GM23338 (cell line): Measurements from ENCODE around the gene THBS4. TPM values are rescaled to one million over a fixed set of nuclear protein-coding genes. Genes with fewer than 3 reads are reported as not detected.

ENCODE experiments used
- ATAC-seq: fragments of 200-7000 bp; cut with Tn5 transposase; 3 replicates; pipeline ENCODE4 v1.9.1; 2020
- DNase-seq: peaks from one replicate; pipeline ENCODE4 v3.0.0-alpha.2; 2015; ENCODE audit warnings: low spot score
- H2AFZ ChIP-seq: fragments of 200-600 bp; sonication (generic); 2 replicates; pipeline ENCODE4 v1.8.0; 2016; ENCODE audit warnings: antibody characterized with exemption, mild to moderate bottlenecking, moderate library complexity
- H3F3A ChIP-seq: fragments of 200-600 bp; sonication (generic); replicated peaks from 2 replicates; pipeline ENCODE4 v1.8.0; 2017; ENCODE audit warnings: antibody characterized with exemption, mixed run types, low read depth
- H3K27ac ChIP-seq: fragments of 200-600 bp; sonication (generic); 2 replicates; pipeline ENCODE4 v1.6.1; 2016; ENCODE audit warnings: low read depth
- H3K27me3 ChIP-seq: fragments of 200-600 bp; sonication (generic); 2 replicates; pipeline ENCODE4 v1.8.0; 2016; ENCODE audit warnings: mild to moderate bottlenecking, mixed run types, moderate library complexity; ENCODE audit not compliant: insufficient read depth
- H3K36me3 ChIP-seq: fragments of 200-600 bp; sonication (generic); 2 replicates; pipeline ENCODE4 v1.8.0; 2016; ENCODE audit warnings: mild to moderate bottlenecking; ENCODE audit not compliant: insufficient read depth
- H3K4me1 ChIP-seq: fragments of 200-600 bp; sonication (generic); 2 replicates; pipeline ENCODE4 v1.8.0; 2016; ENCODE audit warnings: mild to moderate bottlenecking, moderate library complexity; ENCODE audit not compliant: insufficient read depth
- H3K4me2 ChIP-seq: fragments of 200-600 bp; sonication (generic); 2 replicates; pipeline ENCODE4 v1.7.1; 2017; ENCODE audit warnings: mixed run types
- H3K4me3 ChIP-seq: fragments of 200-600 bp; sonication (generic); 2 replicates; pipeline ENCODE4 v1.6.1; 2016; ENCODE audit warnings: mixed run types
- H3K79me2 ChIP-seq: fragments of 200-600 bp; sonication (generic); replicated peaks from 2 replicates; pipeline ENCODE4 v1.8.0; 2017; ENCODE audit warnings: mild to moderate bottlenecking; ENCODE audit not compliant: insufficient read depth
- H3K9me2 ChIP-seq: fragments of 200-600 bp; sonication (generic); 2 replicates; pipeline ENCODE4 v1.8.0; 2017; ENCODE audit not compliant: insufficient read depth
- H4K20me1 ChIP-seq: fragments of 200-600 bp; sonication (generic); replicated peaks from 2 replicates; pipeline ENCODE4 v1.8.0; 2017; ENCODE audit warnings: mild to moderate bottlenecking; ENCODE audit not compliant: insufficient read depth
- H3K27ac Mint-ChIP-seq: 2 replicates; pipeline ENCODE4 v1.8.0; 2020; ENCODE audit warnings: inconsistent platforms, mild to moderate bottlenecking, moderate library complexity, mixed read lengths
- H3K27me3 Mint-ChIP-seq: 3 replicates; pipeline ENCODE4 v1.8.0; 2022; ENCODE audit warnings: low read depth, mild to moderate bottlenecking, moderate library complexity, mixed read lengths, inconsistent platforms; ENCODE audit not compliant: insufficient read depth, poor library complexity
- H3K36me3 Mint-ChIP-seq: 3 replicates; pipeline ENCODE4 v1.8.0; 2021; ENCODE audit warnings: low read depth, mild to moderate bottlenecking, inconsistent platforms, moderate library complexity, mixed read lengths
- H3K4me1 Mint-ChIP-seq: 3 replicates; pipeline ENCODE4 v1.8.0; 2020; ENCODE audit warnings: mild to moderate bottlenecking, inconsistent platforms, mixed read lengths
- H3K4me3 Mint-ChIP-seq: 3 replicates; pipeline ENCODE4 v1.8.0; 2021; ENCODE audit warnings: moderate library complexity, mild to moderate bottlenecking, inconsistent platforms, mixed read lengths
- H3K9me3 Mint-ChIP-seq: 3 replicates; pipeline ENCODE4 v1.8.0; 2020; ENCODE audit warnings: moderate library complexity, mild to moderate bottlenecking, inconsistent platforms, mixed read lengths
- CREB1 ChIP-seq: fragments of 250-450 bp; sonication (Bioruptor Pico); IDR thresholded peaks from 2 replicates; pipeline ENCODE4 v1.5.0; 2020; ENCODE audit warnings: low read depth, mild to moderate bottlenecking, moderate library complexity
- EZH2 ChIP-seq: fragments of 200-600 bp; sonication (generic); IDR thresholded peaks from one replicate; pipeline ENCODE4 v1.8.0; 2017; ENCODE audit warnings: antibody characterized with exemption, mild to moderate bottlenecking, low read depth; ENCODE audit not compliant: unreplicated experiment
- EZH2phosphoT487 ChIP-seq: fragments of 200-600 bp; sonication (generic); IDR thresholded peaks from one replicate; pipeline ENCODE4 v1.8.1; 2018; ENCODE audit warnings: antibody characterized with exemption; ENCODE audit not compliant: unreplicated experiment
- NANOG ChIP-seq: IDR thresholded peaks from 2 replicates; pipeline ENCODE4 v1.6.1; 2016; ENCODE audit warnings: antibody characterized with exemption, borderline replicate concordance
- POLR2AphosphoS5 ChIP-seq: IDR thresholded peaks from 2 replicates; pipeline ENCODE4 v1.6.1; 2016; ENCODE audit warnings: antibody characterized with exemption, low read depth
- polyA plus RNA-seq: library from polyadenylated mRNA; unstranded; fragments of >200 nt; fragmentation: Nextera tagmentation; extraction: Ambion mirVana; gene quantifications from 2 replicates; pipeline ENCODE4 v1.2.1, GENCODE V29; 2016
- total RNA-seq: library from RNA; depleted of rRNA; stranded (reverse); fragments of >200 nt; shearing (Covaris generic); gene quantifications from 2 replicates; pipeline ENCODE4 v1.2.3, GENCODE V29; 2014
- TF ChIP-seq, protein P1 (sequence below): fragments of 250-450 bp; sonication (Bioruptor Pico); IDR thresholded peaks from 2 replicates; pipeline ENCODE4 v1.5.0; 2020; ENCODE audit warnings: mild to moderate bottlenecking, moderate library complexity

Gene THBS4
- total and polyA plus RNA-seq, 2 experiments from 2014 or later: 14.0 to 23.2 TPM

DNA sequence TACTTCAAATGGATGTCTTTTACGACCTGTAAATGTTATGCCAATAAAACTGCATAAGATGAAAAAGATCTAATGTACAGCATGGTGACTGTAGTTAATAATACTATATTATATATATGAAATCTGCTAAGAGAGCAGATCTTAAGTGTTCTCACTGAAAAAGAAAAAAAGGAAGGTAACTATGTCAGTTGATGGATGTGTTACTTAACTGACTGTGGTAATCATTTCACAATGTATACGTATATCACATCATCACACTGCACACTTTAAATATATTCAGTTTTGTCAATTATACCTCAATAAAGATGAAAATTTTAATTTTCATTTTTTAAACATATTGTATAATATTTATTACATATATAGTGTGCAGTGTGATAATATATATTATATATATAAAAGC is 31.9 kb downstream of the THBS4 start:
- H3K4me3 Mint-ChIP-seq: no peak overlapping the region

More for the DNA sequence above, 31.9 kb downstream of the THBS4 start:
- H3K27ac ChIP-seq: no peak overlapping the region
- Mint-ChIP-seq H3K36me3 (no peaks in the 10 kb centered on the region), H3K4me1 (peaks cover 10% of the 10 kb centered on the region), H3K9me3 (no peaks in the 10 kb centered on the region), H3K27me3 (peaks cover 3% of the 10 kb centered on the region), H3K27ac (no peak overlapping the region)
- H2AFZ ChIP-seq: no peak overlapping the region
- ATAC-seq (no peak), DNase-seq (no peak)
- H3K4me3 ChIP-seq: no peak overlapping the region
- H3K4me2 ChIP-seq: no peak overlapping the region
- peaks cover 20% of the 10 kb centered on the region; the same call in 1 of the 2 replicates for H3K4me1 ChIP-seq
- H3K9me2 ChIP-seq: no peaks in the 10 kb centered on the region
- H3K27me3 ChIP-seq: no peaks in the 10 kb centered on the region
- no peaks in the 10 kb centered on the region for H4K20me1 ChIP-seq
- H3K36me3 ChIP-seq: no peaks in the 10 kb centered on the region
- no peaks in the 10 kb centered on the region for H3K79me2 ChIP-seq
- TF ChIP-seq NANOG (no peak), CREB1 (CRISPR knock-in tag) (no peak), EZH2phosphoT487 (no peak), EZH2 (no peak), POLR2AphosphoS5 (no peak)
- TF ChIP-seq, protein P1, sequence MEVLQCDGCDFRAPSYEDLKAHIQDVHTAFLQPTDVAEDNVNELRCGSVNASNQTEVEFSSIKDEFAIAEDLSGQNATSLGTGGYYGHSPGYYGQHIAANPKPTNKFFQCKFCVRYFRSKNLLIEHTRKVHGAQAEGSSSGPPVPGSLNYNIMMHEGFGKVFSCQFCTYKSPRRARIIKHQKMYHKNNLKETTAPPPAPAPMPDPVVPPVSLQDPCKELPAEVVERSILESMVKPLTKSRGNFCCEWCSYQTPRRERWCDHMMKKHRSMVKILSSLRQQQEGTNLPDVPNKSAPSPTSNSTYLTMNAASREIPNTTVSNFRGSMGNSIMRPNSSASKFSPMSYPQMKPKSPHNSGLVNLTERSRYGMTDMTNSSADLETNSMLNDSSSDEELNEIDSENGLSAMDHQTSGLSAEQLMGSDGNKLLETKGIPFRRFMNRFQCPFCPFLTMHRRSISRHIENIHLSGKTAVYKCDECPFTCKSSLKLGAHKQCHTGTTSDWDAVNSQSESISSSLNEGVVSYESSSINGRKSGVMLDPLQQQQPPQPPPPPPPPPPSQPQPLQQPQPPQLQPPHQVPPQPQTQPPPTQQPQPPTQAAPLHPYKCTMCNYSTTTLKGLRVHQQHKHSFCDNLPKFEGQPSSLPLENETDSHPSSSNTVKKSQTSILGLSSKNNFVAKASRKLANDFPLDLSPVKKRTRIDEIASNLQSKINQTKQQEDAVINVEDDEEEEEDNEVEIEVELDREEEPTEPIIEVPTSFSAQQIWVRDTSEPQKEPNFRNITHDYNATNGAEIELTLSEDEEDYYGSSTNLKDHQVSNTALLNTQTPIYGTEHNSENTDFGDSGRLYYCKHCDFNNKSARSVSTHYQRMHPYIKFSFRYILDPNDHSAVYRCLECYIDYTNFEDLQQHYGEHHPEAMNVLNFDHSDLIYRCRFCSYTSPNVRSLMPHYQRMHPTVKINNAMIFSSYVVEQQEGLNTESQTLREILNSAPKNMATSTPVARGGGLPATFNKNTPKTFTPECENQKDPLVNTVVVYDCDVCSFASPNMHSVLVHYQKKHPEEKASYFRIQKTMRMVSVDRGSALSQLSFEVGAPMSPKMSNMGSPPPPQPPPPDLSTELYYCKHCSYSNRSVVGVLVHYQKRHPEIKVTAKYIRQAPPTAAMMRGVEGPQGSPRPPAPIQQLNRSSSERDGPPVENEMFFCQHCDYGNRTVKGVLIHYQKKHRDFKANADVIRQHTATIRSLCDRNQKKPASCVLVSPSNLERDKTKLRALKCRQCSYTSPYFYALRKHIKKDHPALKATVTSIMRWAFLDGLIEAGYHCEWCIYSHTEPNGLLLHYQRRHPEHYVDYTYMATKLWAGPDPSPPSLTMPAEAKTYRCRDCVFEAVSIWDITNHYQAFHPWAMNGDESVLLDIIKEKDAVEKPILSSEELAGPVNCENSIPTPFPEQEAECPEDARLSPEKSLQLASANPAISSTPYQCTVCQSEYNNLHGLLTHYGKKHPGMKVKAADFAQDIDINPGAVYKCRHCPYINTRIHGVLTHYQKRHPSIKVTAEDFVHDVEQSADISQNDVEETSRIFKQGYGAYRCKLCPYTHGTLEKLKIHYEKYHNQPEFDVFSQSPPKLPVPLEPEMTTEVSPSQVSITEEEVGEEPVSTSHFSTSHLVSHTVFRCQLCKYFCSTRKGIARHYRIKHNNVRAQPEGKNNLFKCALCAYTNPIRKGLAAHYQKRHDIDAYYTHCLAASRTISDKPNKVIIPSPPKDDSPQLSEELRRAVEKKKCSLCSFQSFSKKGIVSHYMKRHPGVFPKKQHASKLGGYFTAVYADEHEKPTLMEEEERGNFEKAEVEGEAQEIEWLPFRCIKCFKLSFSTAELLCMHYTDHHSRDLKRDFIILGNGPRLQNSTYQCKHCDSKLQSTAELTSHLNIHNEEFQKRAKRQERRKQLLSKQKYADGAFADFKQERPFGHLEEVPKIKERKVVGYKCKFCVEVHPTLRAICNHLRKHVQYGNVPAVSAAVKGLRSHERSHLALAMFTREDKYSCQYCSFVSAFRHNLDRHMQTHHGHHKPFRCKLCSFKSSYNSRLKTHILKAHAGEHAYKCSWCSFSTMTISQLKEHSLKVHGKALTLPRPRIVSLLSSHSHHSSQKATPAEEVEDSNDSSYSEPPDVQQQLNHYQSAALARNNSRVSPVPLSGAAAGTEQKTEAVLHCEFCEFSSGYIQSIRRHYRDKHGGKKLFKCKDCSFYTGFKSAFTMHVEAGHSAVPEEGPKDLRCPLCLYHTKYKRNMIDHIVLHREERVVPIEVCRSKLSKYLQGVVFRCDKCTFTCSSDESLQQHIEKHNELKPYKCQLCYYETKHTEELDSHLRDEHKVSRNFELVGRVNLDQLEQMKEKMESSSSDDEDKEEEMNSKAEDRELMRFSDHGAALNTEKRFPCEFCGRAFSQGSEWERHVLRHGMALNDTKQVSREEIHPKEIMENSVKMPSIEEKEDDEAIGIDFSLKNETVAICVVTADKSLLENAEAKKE (CRISPR knock-in tag): no peak
- peaks cover 5% of the 10 kb centered on the region; the same call in 1 of the 2 replicates for H3F3A ChIP-seq
